DOHH2 (cell line): ENCODE results near the gene CDKN1C.

Experiments
- EZH2phosphoT487 ChIP-seq: fragments of 200-600 bp; sonication (generic); IDR thresholded peaks from 2 replicates; pipeline ENCODE4 v1.6.1; 2017; ENCODE audit warnings: borderline replicate concordance, mild to moderate bottlenecking, antibody characterized with exemption, low read length, moderate library complexity, mixed read lengths
- TF ChIP-seq, protein P1 (sequence below): fragments of 200-600 bp; sonication (generic); IDR thresholded peaks from one replicate; pipeline ENCODE4 v1.5.1; 2014; ENCODE audit warnings: antibody characterized with exemption, mild to moderate bottlenecking, low read depth, low read length; ENCODE audit not compliant: poor library complexity, severe bottlenecking

DNA sequence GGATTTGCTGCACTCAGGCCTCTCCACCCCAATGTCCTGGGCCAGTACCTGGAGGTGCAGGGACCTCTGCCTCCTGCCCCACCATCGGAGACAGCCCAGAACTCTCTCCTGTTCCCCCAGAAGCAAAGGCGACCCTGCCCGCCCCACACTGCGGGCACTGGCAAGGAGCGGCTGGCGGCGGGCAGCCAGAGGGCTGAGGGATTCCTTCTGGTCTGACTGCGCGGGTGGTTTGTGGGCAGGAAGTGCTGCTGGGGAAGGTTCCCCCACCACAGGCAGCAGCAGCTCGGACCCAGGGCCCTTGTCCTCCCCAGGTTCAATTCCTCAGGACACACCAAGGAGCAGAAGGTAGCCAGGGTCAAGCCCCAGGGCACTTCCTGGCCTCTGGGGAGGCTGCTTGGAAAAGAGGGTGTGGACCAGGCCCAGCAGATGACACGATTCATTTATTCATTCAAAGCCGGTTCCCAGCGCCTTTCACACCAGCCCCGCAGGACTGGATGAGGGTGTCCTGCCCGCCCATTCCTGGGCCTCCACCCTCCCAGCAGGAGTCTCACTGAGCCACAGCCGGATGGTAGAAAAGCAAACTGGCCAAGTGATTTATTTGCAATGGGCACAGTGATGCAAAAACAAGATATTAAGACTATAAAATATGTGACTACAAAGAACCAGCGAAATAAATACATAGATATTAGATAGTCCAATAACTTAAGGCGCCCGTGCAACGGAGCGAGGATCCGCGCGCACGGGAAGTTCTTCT is 42.5 kb upstream of the CDKN1C start:
- TF ChIP-seq, protein P1, sequence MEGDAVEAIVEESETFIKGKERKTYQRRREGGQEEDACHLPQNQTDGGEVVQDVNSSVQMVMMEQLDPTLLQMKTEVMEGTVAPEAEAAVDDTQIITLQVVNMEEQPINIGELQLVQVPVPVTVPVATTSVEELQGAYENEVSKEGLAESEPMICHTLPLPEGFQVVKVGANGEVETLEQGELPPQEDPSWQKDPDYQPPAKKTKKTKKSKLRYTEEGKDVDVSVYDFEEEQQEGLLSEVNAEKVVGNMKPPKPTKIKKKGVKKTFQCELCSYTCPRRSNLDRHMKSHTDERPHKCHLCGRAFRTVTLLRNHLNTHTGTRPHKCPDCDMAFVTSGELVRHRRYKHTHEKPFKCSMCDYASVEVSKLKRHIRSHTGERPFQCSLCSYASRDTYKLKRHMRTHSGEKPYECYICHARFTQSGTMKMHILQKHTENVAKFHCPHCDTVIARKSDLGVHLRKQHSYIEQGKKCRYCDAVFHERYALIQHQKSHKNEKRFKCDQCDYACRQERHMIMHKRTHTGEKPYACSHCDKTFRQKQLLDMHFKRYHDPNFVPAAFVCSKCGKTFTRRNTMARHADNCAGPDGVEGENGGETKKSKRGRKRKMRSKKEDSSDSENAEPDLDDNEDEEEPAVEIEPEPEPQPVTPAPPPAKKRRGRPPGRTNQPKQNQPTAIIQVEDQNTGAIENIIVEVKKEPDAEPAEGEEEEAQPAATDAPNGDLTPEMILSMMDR = no peak
- TF ChIP-seq EZH2phosphoT487 = no peak
